ENCODE results near the gene KRTAP12-4.
A peak's percentile ranks its signal among the peaks of the same experiment; 100 is the strongest.
"Not testable (repeated sequence)": the region's sequence is repeated elsewhere in the genome, so short reads cannot be mapped to it uniquely, and the experiment has no call there.

The KRTAP12-4 gene

GRCh38 chr21:44628707-44629391, 25.6 kb downstream of the KRTAP12-4 start:
- DNase-seq, result no peak

GRCh38 chr21:44627831-44628233, 26.6 kb downstream of the KRTAP12-4 start:
- DNase-seq, result not testable (repeated sequence)

- peak; percentile 43 for DNase-seq
Observed at GRCh38 chr21:44627181-44627822, 27.2 kb downstream of the KRTAP12-4 start.

- DNase-seq, result no peak
Observed at GRCh38 chr21:44626673-44627143, 27.8 kb downstream of the KRTAP12-4 start, which contains the start of gene KRTAP10-9. KRTAP10-9 (plus strand) TSS chr21:44627093; CDS start chr21:44627172, 79 bp downstream.

GRCh38 chr21:44626262-44626661, 28.2 kb downstream of the KRTAP12-4 start:
- DNase-seq, result peak; percentile 42

- no peak for DNase-seq
Observed at GRCh38 chr21:44625756-44626155, 28.7 kb downstream of the KRTAP12-4 start.

GRCh38 chr21:44623575-44623974, 30.9 kb downstream of the KRTAP12-4 start:
- DNase-seq, result no peak

GRCh38 chr21:44619886-44620285, 34.6 kb downstream of the KRTAP12-4 start:
- DNase-seq, result no peak

GRCh38 chr21:44618909-44619308, 35.5 kb downstream of the KRTAP12-4 start:
- DNase-seq, result peak; percentile 64

- no peak for DNase-seq
Observed at GRCh38 chr21:44618504-44618903, 36.0 kb downstream of the KRTAP12-4 start.

- DNase-seq, result no peak
Observed at GRCh38 chr21:44617071-44617501, 37.4 kb downstream of the KRTAP12-4 start.

GRCh38 chr21:44616591-44616926, 37.9 kb downstream of the KRTAP12-4 start:
- DNase-seq, result no peak

GRCh38 chr21:44615911-44616590, 38.4 kb downstream of the KRTAP12-4 start:
- no peak for DNase-seq

- DNase-seq, result no peak
Observed at GRCh38 chr21:44615466-44615865, 39.0 kb downstream of the KRTAP12-4 start.

- no peak for DNase-seq
Observed at GRCh38 chr21:44614961-44615391, 39.5 kb downstream of the KRTAP12-4 start.

- no peak for DNase-seq
Observed at GRCh38 chr21:44614161-44614631, 40.3 kb downstream of the KRTAP12-4 start.

- DNase-seq, result no peak
Observed at GRCh38 chr21:44613386-44614155, 40.9 kb downstream of the KRTAP12-4 start.

GRCh38 chr21:44612669-44613229, 41.7 kb downstream of the KRTAP12-4 start:
- no peak for DNase-seq

- no peak for DNase-seq
Observed at GRCh38 chr21:44612029-44612486, 42.4 kb downstream of the KRTAP12-4 start, which contains the start of gene KRTAP10-8. KRTAP10-8 (plus strand) TSS chr21:44612079; CDS start chr21:44612101, 22 bp downstream.

GRCh38 chr21:44611551-44611950, 42.9 kb downstream of the KRTAP12-4 start:
- DNase-seq, result no peak

- not testable (repeated sequence) for DNase-seq
Observed at GRCh38 chr21:44610157-44610843, 44.2 kb downstream of the KRTAP12-4 start.

- no peak for DNase-seq
Observed at GRCh38 chr21:44609193-44609592, 45.3 kb downstream of the KRTAP12-4 start.
